ENCODE measurements around the gene FBL.
"Not testable (repeated sequence)": the region's sequence is repeated elsewhere in the genome, so short reads cannot be mapped to it uniquely, and the experiment has no call there.

The FBL gene

GRCh38 chr19:39824143-39825092 lies 21.8 kb downstream of the FBL start:
- DNase-seq (ENCODE audit: low spot score), result peak; percentile 97

- DNase-seq (ENCODE audit: low spot score), result no peak
Measured at GRCh38 chr19:39823686-39824085, 22.5 kb downstream of the FBL start.

GRCh38 chr19:39820696-39821095 lies 25.5 kb downstream of the FBL start:
- no peak for DNase-seq (ENCODE audit: low spot score)

- no peak for DNase-seq (ENCODE audit: low spot score)
Measured at GRCh38 chr19:39819786-39820185, 26.4 kb downstream of the FBL start.

GRCh38 chr19:39818626-39819097 lies 27.5 kb downstream of the FBL start:
- DNase-seq (ENCODE audit: low spot score), result no peak

- no peak for DNase-seq (ENCODE audit: low spot score)
Measured at GRCh38 chr19:39817888-39818561, 28.2 kb downstream of the FBL start.

GRCh38 chr19:39816287-39817048 lies 29.7 kb downstream of the FBL start:
- DNase-seq (ENCODE audit: low spot score), result no peak

GRCh38 chr19:39814595-39814994 lies 31.6 kb downstream of the FBL start:
- DNase-seq (ENCODE audit: low spot score), result no peak

- not testable (repeated sequence) for DNase-seq (ENCODE audit: low spot score)
Measured at GRCh38 chr19:39814111-39814510, 32.1 kb downstream of the FBL start.

GRCh38 chr19:39813264-39813993 lies 32.8 kb downstream of the FBL start:
- DNase-seq (ENCODE audit: low spot score), result no peak

GRCh38 chr19:39811064-39811463 lies 35.1 kb downstream of the FBL start:
- no peak for DNase-seq (ENCODE audit: low spot score)

- DNase-seq (ENCODE audit: low spot score), result no peak
Measured at GRCh38 chr19:39810424-39810823, 35.8 kb downstream of the FBL start.

- DNase-seq (ENCODE audit: low spot score), result no peak
Measured at GRCh38 chr19:39809368-39809767, 36.8 kb downstream of the FBL start.

- DNase-seq (ENCODE audit: low spot score), result not testable (repeated sequence)
Measured at GRCh38 chr19:39808688-39809087, 37.5 kb downstream of the FBL start.

- DNase-seq (ENCODE audit: low spot score), result no peak
Measured at GRCh38 chr19:39807846-39808364, 38.3 kb downstream of the FBL start.

- DNase-seq (ENCODE audit: low spot score), result no peak
Measured at GRCh38 chr19:39805104-39805503, 41.1 kb downstream of the FBL start.

GRCh38 chr19:39802958-39803357 lies 43.2 kb downstream of the FBL start:
- no peak for DNase-seq (ENCODE audit: low spot score)

GRCh38 chr19:39797083-39797482 lies 49.1 kb downstream of the FBL start:
- DNase-seq (ENCODE audit: low spot score), result no peak

GRCh38 chr19:39796000-39796498 lies 50.1 kb downstream of the FBL start:
- DNase-seq (ENCODE audit: low spot score), result no peak

- no peak for DNase-seq (ENCODE audit: low spot score)
Measured at GRCh38 chr19:39795001-39795400, 51.2 kb downstream of the FBL start.

- DNase-seq (ENCODE audit: low spot score), result peak; percentile 90
Measured at GRCh38 chr19:39792999-39793546, 53.1 kb downstream of the FBL start.

Data from hepatic stellate cell (primary cell).